ENCODE measurements around the gene CDH4.

- TF ChIP-seq CTCF (IDR thresholded peaks at IDR 0.05) (no peak), POLR2A (IDR thresholded peaks at IDR 0.05) (no peak)
Observed at GRCh38 chr20:61726979-61727378, 474.9 kb downstream of the CDH4 start.
